HepG2 (cell line): ENCODE results near the gene DNMT3B. TPM values are rescaled to one million over a fixed set of nuclear protein-coding genes. Genes with fewer than 3 reads are reported as not detected.

Source experiments
- BRCA1 ChIP-seq: sonication (generic); formaldehyde crosslinking; IDR thresholded peaks from 2 replicates; pipeline ENCODE4 v1.4.0; 2020; ENCODE audit warnings: missing genetic modification reagents
- FOXP1 ChIP-seq, 2 experiments: fragments of 450-650 bp in 1 of 2; IDR thresholded peaks; 2 replicates each; pipeline ENCODE4 v1.6.1; 2017 to 2018; ENCODE audit warnings: antibody characterized with exemption in 1 of 2
- NCOA5 ChIP-seq: sonication (generic); formaldehyde crosslinking; IDR thresholded peaks from 2 replicates; pipeline ENCODE4 v1.4.0; 2020; ENCODE audit warnings: missing genetic modification reagents
- NRL ChIP-seq: sonication (generic); formaldehyde crosslinking; IDR thresholded peaks from 2 replicates; pipeline ENCODE4 v1.5.0; 2020; ENCODE audit warnings: missing genetic modification reagents, mild to moderate bottlenecking, moderate library complexity, borderline replicate concordance
- PHF5A ChIP-seq: IDR thresholded peaks from one replicate; pipeline ENCODE4 v1.6.1; 2018; ENCODE audit warnings: low read depth, missing genetic modification reagents; ENCODE audit not compliant: unreplicated experiment
- POLR2A ChIP-seq, 2 experiments: IDR thresholded peaks; 2 replicates each; pipeline ENCODE4 v1.6.1; 2011; ENCODE audit warnings: low read depth in 2 of 2, low read length in 2 of 2, mild to moderate bottlenecking in 1 of 2, moderate library complexity in 1 of 2; ENCODE audit not compliant: insufficient read depth in 1 of 2
- SNAPC2 ChIP-seq: sonication (generic); formaldehyde crosslinking; IDR thresholded peaks from 2 replicates; pipeline ENCODE4 v1.8.1; 2022; ENCODE audit warnings: mild to moderate bottlenecking, missing genetic modification reagents
- SP4 ChIP-seq: sonication (generic); formaldehyde crosslinking; IDR thresholded peaks from 2 replicates; pipeline ENCODE4 v1.8.1; 2023; ENCODE audit warnings: mild to moderate bottlenecking, missing genetic modification reagents
- TAF1 ChIP-seq: sonication (generic); formaldehyde crosslinking; IDR thresholded peaks from 2 replicates; pipeline ENCODE4 v1.4.0; 2020; ENCODE audit warnings: missing genetic modification reagents
- TP53 ChIP-seq: sonication (generic); formaldehyde crosslinking; conservative IDR thresholded peaks from 2 replicates; pipeline ENCODE4 v1.4.0; 2020; ENCODE audit warnings: missing genetic modification reagents
- ZBTB3 ChIP-seq: sonication (generic); formaldehyde crosslinking; IDR thresholded peaks from 2 replicates; pipeline ENCODE4 v1.4.0; 2020; ENCODE audit warnings: low read depth, mild to moderate bottlenecking, moderate library complexity, missing genetic modification reagents, borderline replicate concordance
- ZNF296 ChIP-seq: sonication (generic); formaldehyde crosslinking; conservative IDR thresholded peaks from 2 replicates; pipeline ENCODE4 v1.5.0; 2020; ENCODE audit warnings: mild to moderate bottlenecking, missing genetic modification reagents
- ZNF343 ChIP-seq: sonication (generic); formaldehyde crosslinking; IDR thresholded peaks from 2 replicates; pipeline ENCODE4 v1.4.0; 2020; ENCODE audit warnings: mild to moderate bottlenecking, missing genetic modification reagents
- ZNF44 ChIP-seq: sonication (generic); formaldehyde crosslinking; IDR thresholded peaks from 2 replicates; pipeline ENCODE4 v1.5.1; 2020; ENCODE audit warnings: mild to moderate bottlenecking, missing genetic modification reagents
- ZNF501 ChIP-seq: sonication (generic); formaldehyde crosslinking; IDR thresholded peaks from 2 replicates; pipeline ENCODE4 v1.5.1; 2020; ENCODE audit warnings: mild to moderate bottlenecking, moderate library complexity, missing genetic modification reagents
- ZNF543 ChIP-seq: sonication (generic); formaldehyde crosslinking; IDR thresholded peaks from 2 replicates; pipeline ENCODE4 v1.4.0; 2020; ENCODE audit warnings: mild to moderate bottlenecking, missing genetic modification reagents
- ZNF678 ChIP-seq: sonication (generic); formaldehyde crosslinking; IDR thresholded peaks from 2 replicates; pipeline ENCODE4 v1.4.0; 2020; ENCODE audit warnings: mild to moderate bottlenecking, missing genetic modification reagents
- ZNF703 ChIP-seq: sonication (generic); formaldehyde crosslinking; IDR thresholded peaks from 2 replicates; pipeline ENCODE4 v1.5.1; 2020; ENCODE audit warnings: missing genetic modification reagents, mild to moderate bottlenecking, moderate library complexity, borderline replicate concordance
- ZNF747 ChIP-seq: sonication (generic); formaldehyde crosslinking; IDR thresholded peaks from 2 replicates; pipeline ENCODE4 v1.8.1; 2023; ENCODE audit warnings: missing genetic modification reagents, mild to moderate bottlenecking, borderline replicate concordance
- polyA plus RNA-seq, 8 experiments: library from polyadenylated mRNA; depleted of rRNA in 3 of 8; stranded (reverse) in 7 of 8; unstranded in 1 of 8; fragments of >200 nt; fragmentation: Illumina TruSeq in 4 of 8; extraction: Trizol in 4 of 8; gene quantifications; 2 replicates each; pipeline versions ENCODE4 v1.2.1 to v1.2.3, GENCODE V29; 2011 to 2016; ENCODE audit warnings: low read depth in 4 of 8, missing spikeins in 1 of 8, mixed read lengths in 1 of 8; ENCODE audit not compliant: insufficient read depth in 1 of 8
- total RNA-seq, 5 experiments: library from RNA; depleted of rRNA; stranded (reverse); fragments of >200 nt; fragmentation: Illumina TruSeq; extraction: Trizol; gene quantifications; 2 replicates each; pipeline ENCODE4 v1.2.3, GENCODE V29; 2016; ENCODE audit warnings: low read depth in 1 of 5
- TF ChIP-seq, protein P1 (sequence below): sonication (generic); formaldehyde crosslinking; IDR thresholded peaks from 2 replicates; pipeline ENCODE4 v1.5.0; 2020; ENCODE audit warnings: mild to moderate bottlenecking, missing genetic modification reagents
- TF ChIP-seq, protein P2 (sequence below): sonication (generic); formaldehyde crosslinking; IDR thresholded peaks from 2 replicates; pipeline ENCODE4 v1.4.0; 2020; ENCODE audit warnings: mild to moderate bottlenecking, low read depth, missing genetic modification reagents
- TF ChIP-seq, protein P3 (sequence below): sonication (generic); formaldehyde crosslinking; IDR thresholded peaks from 2 replicates; pipeline ENCODE4 v1.4.0; 2020; ENCODE audit warnings: mild to moderate bottlenecking, missing genetic modification reagents
- TF ChIP-seq, protein P4 (sequence below): sonication (generic); formaldehyde crosslinking; IDR thresholded peaks from 2 replicates; pipeline ENCODE4 v1.4.0; 2020; ENCODE audit warnings: mild to moderate bottlenecking, missing genetic modification reagents

Gene DNMT3B
- total and polyA plus RNA-seq, 2 of the 13 experiments (the other 11 are each of a cell fraction or from before 2014, with no cell fraction given) = 3.8 to 13.9 TPM

DNA sequence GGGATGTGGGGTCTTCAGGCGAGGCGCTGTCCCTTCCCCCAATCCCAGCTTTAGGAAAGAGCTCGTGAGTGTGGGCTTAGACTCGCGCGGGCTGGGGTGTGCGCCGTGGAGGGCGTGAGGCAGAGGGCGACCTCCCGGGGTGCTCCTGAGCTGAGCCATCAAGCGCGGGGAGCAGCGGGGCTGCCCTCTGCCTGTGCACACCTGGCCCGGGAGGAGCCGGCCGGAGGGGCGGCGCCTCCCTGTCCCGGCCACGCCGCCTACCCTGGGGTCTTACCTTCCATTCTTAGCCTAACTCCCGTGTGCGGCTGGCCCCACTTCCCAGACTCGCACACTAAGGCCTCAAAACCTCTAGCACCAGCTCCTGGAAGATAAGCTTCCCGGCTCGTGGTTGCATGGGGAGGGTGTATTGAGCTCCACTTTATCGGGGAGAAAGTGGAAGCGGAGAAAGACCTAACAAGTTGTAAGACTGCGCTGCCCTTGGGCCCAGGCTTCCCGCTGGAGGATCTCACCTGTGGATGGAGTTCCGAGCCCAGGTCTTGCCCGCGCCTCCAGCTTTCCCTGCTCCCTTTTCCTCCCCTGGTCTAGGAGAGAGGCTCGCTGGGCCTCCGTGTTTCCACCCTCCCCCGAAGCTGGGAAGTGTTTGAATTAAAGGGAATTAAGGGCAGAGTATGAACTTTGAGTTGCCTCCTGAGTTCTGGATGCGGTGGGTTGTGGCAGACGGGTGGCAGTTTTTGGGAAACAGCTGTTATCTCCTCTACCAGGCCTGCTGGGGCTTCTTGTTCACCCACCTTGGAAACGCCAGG is 1.2 kb downstream of the DNMT3B start (continued):
- TF ChIP-seq ZNF296 (CRISPR knock-in tag) (0 out of 2 replicates have a peak, but pooled peaks have one; percentile 86), SNAPC2 (CRISPR knock-in tag) (peak; percentile 91), ZNF44 (0 out of 2 replicates have a peak, but pooled peaks have one; percentile 75), PHF5A (CRISPR knock-in tag) (no peak), ZBTB3 (CRISPR knock-in tag) (no peak), POLR2A (IDR thresholded peaks at IDR 0.05; ENCODE audit: insufficient read depth in 1 of 2, low read depth in 2 of 2, low read length in 2 of 2) (0 out of 4 replicates have a peak, but pooled peaks of 1 of the 2 experiments have one; percentile 36), ZNF343 (CRISPR knock-in tag) (no peak), ZNF703 (CRISPR knock-in tag) (peak; percentile 77; the same call in 1 of the 2 replicates), TAF1 (CRISPR knock-in tag) (no peak), ZNF747 (CRISPR knock-in tag) (peak; percentile 56; the same call in 1 of the 2 replicates), ZNF543 (CRISPR knock-in tag) (no peak), TP53 (CRISPR knock-in tag) (no peak), BRCA1 (CRISPR knock-in tag) (no peak), FOXP1 (IDR thresholded peaks at IDR 0.05) (no peak), FOXP1 (CRISPR knock-in tag; IDR thresholded peaks at IDR 0.05) (no peak), ZNF501 (CRISPR knock-in tag) (peak; percentile 71; the same call in 1 of the 2 replicates), NRL (CRISPR knock-in tag) (peak; percentile 69; the same call in 1 of the 2 replicates), NCOA5 (no peak), SP4 (CRISPR knock-in tag) (peak; percentile 24; the same call in 1 of the 2 replicates), ZNF678 (no peak)
- TF ChIP-seq, protein P1, sequence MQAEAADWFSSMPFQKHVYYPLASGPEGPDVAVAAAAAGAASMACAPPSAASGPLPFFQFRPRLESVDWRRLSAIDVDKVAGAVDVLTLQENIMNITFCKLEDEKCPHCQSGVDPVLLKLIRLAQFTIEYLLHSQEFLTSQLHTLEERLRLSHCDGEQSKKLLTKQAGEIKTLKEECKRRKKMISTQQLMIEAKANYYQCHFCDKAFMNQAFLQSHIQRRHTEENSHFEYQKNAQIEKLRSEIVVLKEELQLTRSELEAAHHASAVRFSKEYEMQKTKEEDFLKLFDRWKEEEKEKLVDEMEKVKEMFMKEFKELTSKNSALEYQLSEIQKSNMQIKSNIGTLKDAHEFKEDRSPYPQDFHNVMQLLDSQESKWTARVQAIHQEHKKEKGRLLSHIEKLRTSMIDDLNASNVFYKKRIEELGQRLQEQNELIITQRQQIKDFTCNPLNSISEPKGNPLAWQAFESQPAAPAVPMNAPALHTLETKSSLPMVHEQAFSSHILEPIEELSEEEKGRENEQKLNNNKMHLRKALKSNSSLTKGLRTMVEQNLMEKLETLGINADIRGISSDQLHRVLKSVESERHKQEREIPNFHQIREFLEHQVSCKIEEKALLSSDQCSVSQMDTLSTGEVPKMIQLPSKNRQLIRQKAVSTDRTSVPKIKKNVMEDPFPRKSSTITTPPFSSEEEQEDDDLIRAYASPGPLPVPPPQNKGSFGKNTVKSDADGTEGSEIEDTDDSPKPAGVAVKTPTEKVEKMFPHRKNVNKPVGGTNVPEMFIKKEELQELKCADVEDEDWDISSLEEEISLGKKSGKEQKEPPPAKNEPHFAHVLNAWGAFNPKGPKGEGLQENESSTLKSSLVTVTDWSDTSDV (CRISPR knock-in tag) = peak; percentile 85; the same call in 1 of the 2 replicates
- TF ChIP-seq, protein P2, sequence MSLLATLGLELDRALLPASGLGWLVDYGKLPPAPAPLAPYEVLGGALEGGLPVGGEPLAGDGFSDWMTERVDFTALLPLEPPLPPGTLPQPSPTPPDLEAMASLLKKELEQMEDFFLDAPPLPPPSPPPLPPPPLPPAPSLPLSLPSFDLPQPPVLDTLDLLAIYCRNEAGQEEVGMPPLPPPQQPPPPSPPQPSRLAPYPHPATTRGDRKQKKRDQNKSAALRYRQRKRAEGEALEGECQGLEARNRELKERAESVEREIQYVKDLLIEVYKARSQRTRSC (CRISPR knock-in tag) = no peak
- TF ChIP-seq, protein P3, sequence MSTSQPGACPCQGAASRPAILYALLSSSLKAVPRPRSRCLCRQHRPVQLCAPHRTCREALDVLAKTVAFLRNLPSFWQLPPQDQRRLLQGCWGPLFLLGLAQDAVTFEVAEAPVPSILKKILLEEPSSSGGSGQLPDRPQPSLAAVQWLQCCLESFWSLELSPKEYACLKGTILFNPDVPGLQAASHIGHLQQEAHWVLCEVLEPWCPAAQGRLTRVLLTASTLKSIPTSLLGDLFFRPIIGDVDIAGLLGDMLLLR (CRISPR knock-in tag) = peak; percentile 17; the same call in 1 of the 2 replicates
- TF ChIP-seq, protein P4, sequence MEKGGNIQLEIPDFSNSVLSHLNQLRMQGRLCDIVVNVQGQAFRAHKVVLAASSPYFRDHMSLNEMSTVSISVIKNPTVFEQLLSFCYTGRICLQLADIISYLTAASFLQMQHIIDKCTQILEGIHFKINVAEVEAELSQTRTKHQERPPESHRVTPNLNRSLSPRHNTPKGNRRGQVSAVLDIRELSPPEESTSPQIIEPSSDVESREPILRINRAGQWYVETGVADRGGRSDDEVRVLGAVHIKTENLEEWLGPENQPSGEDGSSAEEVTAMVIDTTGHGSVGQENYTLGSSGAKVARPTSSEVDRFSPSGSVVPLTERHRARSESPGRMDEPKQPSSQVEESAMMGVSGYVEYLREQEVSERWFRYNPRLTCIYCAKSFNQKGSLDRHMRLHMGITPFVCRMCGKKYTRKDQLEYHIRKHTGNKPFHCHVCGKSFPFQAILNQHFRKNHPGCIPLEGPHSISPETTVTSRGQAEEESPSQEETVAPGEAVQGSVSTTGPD (CRISPR knock-in tag) = no peak
